PC-3 (cell line): ENCODE measurements around the gene KRT28. TPM values are rescaled to one million over a fixed set of nuclear protein-coding genes. Genes with fewer than 3 reads are reported as not detected.

Source experiments
- ATAC-seq: fragments of 200-7000 bp; cut with Tn5 transposase; 2 replicates; pipeline ENCODE4 v1.9.1; 2020; ENCODE audit warnings: mild to moderate bottlenecking, moderate library complexity
- BruUV-seq: library from RNA; stranded (reverse); fragments of 400-500 nt; replicated peaks from 2 replicates; lab custom pipeline; 2021; lab: Mats Ljungman, UMichigan
- CTCF ChIA-PET: fragments of 300-600 bp; sonication (Branson Sonifier 250); formaldehyde crosslinking; loops from one replicate; lab custom pipeline; 2022; ENCODE audit warnings: antibody characterized with exemption; lab: Charles Lee
- POLR2A ChIA-PET: fragments of 300-600 bp; sonication (Branson Sonifier 250); formaldehyde crosslinking; loops from one replicate; lab custom pipeline; 2022; ENCODE audit warnings: antibody characterized with exemption; ENCODE audit not compliant: unreplicated experiment; lab: Charles Lee
- DNase-seq: peaks from one replicate; pipeline ENCODE4 v3.0.0-alpha.2; 2015
- H2AFZ ChIP-seq: fragments of 300-600 bp; sonication (generic); 2 replicates; pipeline ENCODE4 v1.6.0; 2016; ENCODE audit warnings: antibody characterized with exemption, low read length
- H3F3A ChIP-seq: fragments of 300-600 bp; sonication (generic); one replicate; pipeline ENCODE4 v1.6.0; 2017; ENCODE audit warnings: antibody characterized with exemption, low read length, control low read depth, mild to moderate bottlenecking; ENCODE audit not compliant: unreplicated experiment
- H3K27ac ChIP-seq: fragments of 300-600 bp; sonication (generic); 2 replicates; pipeline ENCODE4 v1.5.1; 2016; ENCODE audit warnings: mild to moderate bottlenecking, low read length
- H3K27me3 ChIP-seq: fragments of 300-600 bp; sonication (generic); 2 replicates; pipeline ENCODE4 v1.6.1; 2016; ENCODE audit warnings: low read length, mixed read lengths
- H3K36me3 ChIP-seq: fragments of 300-600 bp; sonication (generic); 2 replicates; pipeline ENCODE4 v1.6.1; 2016; ENCODE audit warnings: low read depth, mixed run types, low read length, mixed read lengths
- H3K4me1 ChIP-seq: fragments of 300-600 bp; sonication (generic); 2 replicates; pipeline ENCODE4 v1.5.1; 2016; ENCODE audit warnings: low read length; ENCODE audit not compliant: insufficient read depth
- H3K4me2 ChIP-seq: fragments of 300-600 bp; sonication (generic); 2 replicates; pipeline ENCODE4 v1.6.0; 2016; ENCODE audit warnings: low read length
- H3K4me3 ChIP-seq: fragments of 300-600 bp; sonication (generic); 2 replicates; pipeline ENCODE4 v1.5.1; 2016; ENCODE audit warnings: mild to moderate bottlenecking, low read length, mixed read lengths
- H3K79me2 ChIP-seq: fragments of 300-600 bp; sonication (generic); 2 replicates; pipeline ENCODE4 v1.6.1; 2017; ENCODE audit warnings: low read length, mixed read lengths
- H3K9ac ChIP-seq: fragments of 300-600 bp; sonication (generic); 2 replicates; pipeline ENCODE4 v1.6.0; 2016; ENCODE audit warnings: mild to moderate bottlenecking, low read length
- H3K9me2 ChIP-seq: fragments of 300-600 bp; sonication (generic); replicated peaks from 2 replicates; pipeline ENCODE4 v1.6.1; 2016; ENCODE audit warnings: mixed run types, low read length, mixed read lengths
- H3K9me3 ChIP-seq: fragments of 300-600 bp; sonication (generic); 2 replicates; pipeline ENCODE4 v1.6.1; 2016; ENCODE audit warnings: low read length, mixed read lengths
- H4K20me1 ChIP-seq: fragments of 300-600 bp; sonication (generic); 2 replicates; pipeline ENCODE4 v1.6.1; 2016; ENCODE audit warnings: low read length, mixed read lengths
- EZH2 ChIP-seq: fragments of 300-600 bp; sonication (generic); IDR thresholded peaks from one replicate; pipeline ENCODE4 v1.6.1; 2017; ENCODE audit warnings: antibody characterized with exemption, mild to moderate bottlenecking, low read length; ENCODE audit not compliant: unreplicated experiment
- EZH2phosphoT487 ChIP-seq: fragments of 300-600 bp; sonication (generic); IDR thresholded peaks from 2 replicates; pipeline ENCODE4 v1.6.1; 2018; ENCODE audit warnings: mild to moderate bottlenecking, antibody characterized with exemption, low read length, borderline replicate concordance
- intact Hi-C: fragments of 100-400 bp; cut with micrococcal nuclease; formaldehyde crosslinking; loops from 2 replicates; pipeline ENCODE4 v1.9.0; 2023
- total RNA-seq: library from RNA; depleted of rRNA; stranded (reverse); fragments of >200 nt; gene quantifications from 2 replicates; pipeline ENCODE4 v1.2.3, GENCODE V29; 2014
- TF ChIP-seq, protein P1 (sequence below): fragments of 300-600 bp; sonication (generic); conservative IDR thresholded peaks from 2 replicates; pipeline ENCODE4 v1.5.1; 2017; ENCODE audit warnings: antibody characterized with exemption, low read depth, mild to moderate bottlenecking, low read length

The KRT28 gene
- total RNA-seq, 1 experiment from 2014 or later = not detected

- no peak for DNase-seq
- peak overlapping the region; percentile 67 for H3K4me2 ChIP-seq
- intact Hi-C loops = loop anchor here (10.0 kb wide), 3 partner anchors 515 to 735 kb away; partner anchors contain the start of gene KRT15
- H3K4me1 ChIP-seq = peaks cover 28% of the 10 kb centered on the region
- H3F3A ChIP-seq = peaks cover 7% of the 10 kb centered on the region
- TF ChIP-seq EZH2 (no peak), EZH2phosphoT487 (no peak)
- TF ChIP-seq, protein P1, sequence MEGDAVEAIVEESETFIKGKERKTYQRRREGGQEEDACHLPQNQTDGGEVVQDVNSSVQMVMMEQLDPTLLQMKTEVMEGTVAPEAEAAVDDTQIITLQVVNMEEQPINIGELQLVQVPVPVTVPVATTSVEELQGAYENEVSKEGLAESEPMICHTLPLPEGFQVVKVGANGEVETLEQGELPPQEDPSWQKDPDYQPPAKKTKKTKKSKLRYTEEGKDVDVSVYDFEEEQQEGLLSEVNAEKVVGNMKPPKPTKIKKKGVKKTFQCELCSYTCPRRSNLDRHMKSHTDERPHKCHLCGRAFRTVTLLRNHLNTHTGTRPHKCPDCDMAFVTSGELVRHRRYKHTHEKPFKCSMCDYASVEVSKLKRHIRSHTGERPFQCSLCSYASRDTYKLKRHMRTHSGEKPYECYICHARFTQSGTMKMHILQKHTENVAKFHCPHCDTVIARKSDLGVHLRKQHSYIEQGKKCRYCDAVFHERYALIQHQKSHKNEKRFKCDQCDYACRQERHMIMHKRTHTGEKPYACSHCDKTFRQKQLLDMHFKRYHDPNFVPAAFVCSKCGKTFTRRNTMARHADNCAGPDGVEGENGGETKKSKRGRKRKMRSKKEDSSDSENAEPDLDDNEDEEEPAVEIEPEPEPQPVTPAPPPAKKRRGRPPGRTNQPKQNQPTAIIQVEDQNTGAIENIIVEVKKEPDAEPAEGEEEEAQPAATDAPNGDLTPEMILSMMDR = no peak
- H4K20me1 ChIP-seq = no peaks in the 10 kb centered on the region
- CTCF ChIA-PET = interaction anchor here (0.6 kb wide), 1 partner anchor 853 kb away, joined by 3 read pairs; no protein-coding TSS in a partner anchor
- no TSS peak for BruUV-seq
- H3K9me3 ChIP-seq = no peaks in the 10 kb centered on the region
- H3K36me3 ChIP-seq = no peaks in the 10 kb centered on the region
- peak overlapping the region; percentile 78 for H3K27ac ChIP-seq
- H3K9me2 ChIP-seq = no peaks in the 10 kb centered on the region
- no peak for ATAC-seq
- 0 out of 2 replicates have a peak overlapping the region, but pooled peaks have one; percentile 25 for H2AFZ ChIP-seq
- POLR2A ChIA-PET = no interaction called here
- H3K9ac ChIP-seq = peak overlapping the region; percentile 17; the same call in 1 of the 2 replicates
- H3K27me3 ChIP-seq = no peaks in the 10 kb centered on the region
- no peaks in the 10 kb centered on the region for H3K79me2 ChIP-seq
- H3K4me3 ChIP-seq = peak overlapping the region; percentile 34; the same call in 1 of the 2 replicates
Measured at GRCh38 chr17:40809721-40810421, 10.1 kb upstream of the KRT28 start.

DNA sequence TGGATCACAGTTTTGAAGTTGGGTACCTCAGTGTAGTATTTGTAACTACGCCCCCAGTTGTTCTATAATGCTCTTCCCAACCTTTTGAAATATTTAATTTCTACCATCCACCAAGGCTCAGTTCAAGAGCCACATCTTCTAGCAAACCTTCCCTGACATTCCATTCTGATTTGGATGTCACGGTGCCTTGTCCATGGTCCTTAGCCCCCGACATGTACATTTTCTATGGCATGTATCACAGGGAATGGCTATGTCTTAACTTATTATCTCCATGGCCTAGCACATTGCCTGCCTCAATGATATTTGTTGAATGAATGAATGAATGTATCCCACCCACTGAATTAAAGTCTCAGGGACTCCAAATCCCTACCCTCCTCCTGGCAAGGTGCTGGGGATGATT lies 6.4 kb upstream of the KRT28 start:
- CTCF ChIA-PET = interaction anchor here (1.5 kb wide), 1 partner anchor 860 kb away, joined by 4 read pairs; no protein-coding TSS in a partner anchor
- no peak for ATAC-seq
- Histone ChIP-seq H3F3A (no peaks in the 10 kb centered on the region), H3K79me2 (no peaks in the 10 kb centered on the region), H3K4me2 (no peak overlapping the region), H2AFZ (no peak overlapping the region), H3K27ac (no peak overlapping the region), H3K4me1 (peaks cover 26% of the 10 kb centered on the region), H3K4me3 (no peak overlapping the region), H3K9ac (no peak overlapping the region), H4K20me1 (no peaks in the 10 kb centered on the region), H3K27me3 (no peaks in the 10 kb centered on the region), H3K36me3 (no peaks in the 10 kb centered on the region), H3K9me2 (no peaks in the 10 kb centered on the region), H3K9me3 (no peaks in the 10 kb centered on the region)
- TF ChIP-seq EZH2 (no peak), EZH2phosphoT487 (no peak)
- TF ChIP-seq, protein P1 = no peak
- POLR2A ChIA-PET = no interaction called here
- intact Hi-C loops = loop anchor here (10.0 kb wide), 3 partner anchors 519 to 739 kb away; partner anchors contain the start of gene KRT15
- no TSS peak for BruUV-seq
- DNase-seq = no peak
